Subcutaneous abdominal adipose tissue (tissue), 5 donors: ENCODE measurements around the gene STAM2.
A peak's percentile ranks its signal among the peaks of the same experiment; 100 is the strongest.
"Not testable (repeated sequence)": the region's sequence is repeated elsewhere in the genome, so short reads cannot be mapped to it uniquely, and the experiment has no call there.

Experiments used
- H3K27ac ChIP-seq: one replicate; pipeline ENCODE4 v1.7.0; 2013; ENCODE audit warnings: low read depth, mild to moderate bottlenecking, inconsistent platforms, low read length, moderate library complexity
- H3K27me3 ChIP-seq, 5 donors: one replicate each; pipeline ENCODE4 v1.7.0; 2013; ENCODE audit warnings: low read length in 5 of 5, inconsistent platforms in 1 of 5; ENCODE audit not compliant: control insufficient read depth in 5 of 5, insufficient read depth in 4 of 5
- H3K36me3 ChIP-seq, 5 donors: one replicate each; pipeline ENCODE4 v1.7.0; 2013; ENCODE audit warnings: low read length in 5 of 5; ENCODE audit not compliant: control insufficient read depth in 5 of 5, insufficient read depth in 5 of 5
- H3K4me1 ChIP-seq, 5 donors: one replicate each; pipeline ENCODE4 v1.7.0; 2013; ENCODE audit warnings: low read length in 5 of 5, mild to moderate bottlenecking in 3 of 5, moderate library complexity in 1 of 5; ENCODE audit not compliant: control insufficient read depth in 5 of 5, insufficient read depth in 5 of 5
- H3K4me3 ChIP-seq, 5 donors: one replicate each; pipeline ENCODE4 v1.7.0; 2013; ENCODE audit warnings: low read length in 5 of 5, low read depth in 1 of 5
- H3K9ac ChIP-seq, 5 donors: one replicate each; pipeline ENCODE4 v1.7.0; 2013; ENCODE audit warnings: low read length in 5 of 5, mild to moderate bottlenecking in 4 of 5, moderate library complexity in 3 of 5
- H3K9me3 ChIP-seq, 5 donors: one replicate each; pipeline ENCODE4 v1.7.0; 2013; ENCODE audit warnings: low read length in 5 of 5; ENCODE audit not compliant: control insufficient read depth in 5 of 5
- donor health status: healthy.
- donor health status: healthy.
- donor health status: healthy.
- donor health status: healthy.
- donor health status: healthy.

Gene STAM2

GRCh38 chr2:152122161-152122560, 53.4 kb downstream of the STAM2 start:
- Histone ChIP-seq H3K9me3 (no peaks in the 10 kb centered on the region), H3K27ac (no peak overlapping the region), H3K36me3 (peaks cover 22 to 56% (median 32%) of the 10 kb centered on the region in 5 donors), H3K4me3 (no peak overlapping the region), H3K27me3 (no peaks in the 10 kb centered on the region), H3K9ac (no peak overlapping the region), H3K4me1 (no peaks in the 10 kb centered on the region)

- no peaks in the 10 kb centered on the region for H3K9me3 ChIP-seq
- no peaks in the 10 kb centered on the region for H3K4me1 ChIP-seq
- no peak overlapping the region for H3K27ac ChIP-seq
- H3K27me3 ChIP-seq: no peaks in the 10 kb centered on the region
- no peak overlapping the region for H3K9ac ChIP-seq
- H3K4me3 ChIP-seq: no peak overlapping the region
- peaks cover 19 to 53% (median 33%) of the 10 kb centered on the region in 5 donors for H3K36me3 ChIP-seq
Observed at GRCh38 chr2:152120430-152120829, 55.1 kb downstream of the STAM2 start.

GRCh38 chr2:152115952-152116351, 59.6 kb downstream of the STAM2 start:
- Histone ChIP-seq H3K27ac (no peak overlapping the region), H3K4me3 (no peak overlapping the region), H3K9ac (no peak overlapping the region), H3K36me3 (peaks cover 5 to 16% (median 15%) of the 10 kb centered on the region in 5 donors), H3K9me3 (no peaks in the 10 kb centered on the region), H3K27me3 (no peaks in the 10 kb centered on the region), H3K4me1 (no peaks in the 10 kb centered on the region)

- Histone ChIP-seq H3K27ac (no peak overlapping the region), H3K36me3 (peaks cover 1 to 5% (median 2%) of the 10 kb centered on the region in 5 donors), H3K27me3 (no peaks in the 10 kb centered on the region), H3K4me3 (no peak overlapping the region), H3K9ac (no peak overlapping the region), H3K9me3 (no peaks in the 10 kb centered on the region), H3K4me1 (no peaks in the 10 kb centered on the region)
Observed at GRCh38 chr2:152114366-152114765, 61.2 kb downstream of the STAM2 start.

- not testable (repeated sequence) for H3K9me3 ChIP-seq, H3K9ac ChIP-seq, H3K36me3 ChIP-seq, H3K27me3 ChIP-seq, H3K4me3 ChIP-seq, H3K4me1 ChIP-seq, H3K27ac ChIP-seq
Observed at GRCh38 chr2:152107140-152107539, 68.4 kb downstream of the STAM2 start.

GRCh38 chr2:152106464-152106863, 69.1 kb downstream of the STAM2 start:
- Histone ChIP-seq H3K9ac (no peak overlapping the region), H3K27me3 (peaks cover 0 to 2% (median 1%) of the 10 kb centered on the region in 5 donors), H3K27ac (no peak overlapping the region), H3K9me3 (no peaks in the 10 kb centered on the region), H3K4me3 (no peak overlapping the region), H3K36me3 (no peaks in the 10 kb centered on the region), H3K4me1 (no peaks in the 10 kb centered on the region)

GRCh38 chr2:152103271-152103670, 72.3 kb downstream of the STAM2 start:
- H3K9ac ChIP-seq: no peak overlapping the region
- H3K4me3 ChIP-seq: no peak overlapping the region
- H3K4me1 ChIP-seq: peaks cover 0 to 15% (median 14%) of the 10 kb centered on the region in 5 donors
- H3K27me3 ChIP-seq: peaks cover 0 to 26% (median 13%) of the 10 kb centered on the region in 5 donors
- no peak overlapping the region for H3K27ac ChIP-seq
- H3K36me3 ChIP-seq: no peaks in the 10 kb centered on the region
- no peaks in the 10 kb centered on the region for H3K9me3 ChIP-seq

GRCh38 chr2:152100961-152101360, 74.6 kb downstream of the STAM2 start:
- Histone ChIP-seq H3K9me3 (no peaks in the 10 kb centered on the region), H3K36me3 (no peaks in the 10 kb centered on the region), H3K27ac (no peak overlapping the region), H3K27me3 (peaks cover 3 to 26% (median 13%) of the 10 kb centered on the region in 5 donors), H3K9ac (no peak overlapping the region), H3K4me1 (peaks cover 0 to 27% (median 23%) of the 10 kb centered on the region in 5 donors), H3K4me3 (no peak overlapping the region)

GRCh38 chr2:152099367-152100050, 76.1 kb downstream of the STAM2 start:
- Histone ChIP-seq H3K9me3 (no peaks in the 10 kb centered on the region), H3K27me3 (peaks cover 3 to 26% (median 13%) of the 10 kb centered on the region in 5 donors), H3K27ac (no peak overlapping the region), H3K9ac (peak overlapping the region in 3 of 5 donors; percentile 51 to 65 (median 54)), H3K4me1 (peaks cover 0 to 27% (median 23%) of the 10 kb centered on the region in 5 donors), H3K36me3 (no peaks in the 10 kb centered on the region), H3K4me3 (peak overlapping the region; percentile 64 to 72 (median 67))

GRCh38 chr2:152098496-152099366, 76.8 kb downstream of the STAM2 start, which contains the start of gene CACNB4:
Gene CACNB4 (minus strand): TSS chr2:152099044.
- Histone ChIP-seq H3K9me3 (no peaks in the 10 kb centered on the region), H3K27me3 (peaks cover 3 to 26% (median 13%) of the 10 kb centered on the region in 5 donors), H3K9ac (peak within 1 kb of the TSS in 4 of 5 donors; percentile 17 to 65 (median 52)), H3K27ac (peak within 1 kb of the TSS; percentile 11), H3K4me3 (peak within 1 kb of the TSS; percentile 64 to 72 (median 67)), H3K36me3 (no peaks in the 10 kb centered on the region), H3K4me1 (peaks cover 0 to 27% (median 23%) of the 10 kb centered on the region in 5 donors)
